ENCODE results near the gene FKBP11. TPM values are rescaled to one million over a fixed set of nuclear protein-coding genes. Genes with fewer than 3 reads are reported as not detected.

FKBP11 gene
- total and polyA plus RNA-seq, 2 experiments from 2014 or later, result 17.4 to 158 TPM

DNA sequence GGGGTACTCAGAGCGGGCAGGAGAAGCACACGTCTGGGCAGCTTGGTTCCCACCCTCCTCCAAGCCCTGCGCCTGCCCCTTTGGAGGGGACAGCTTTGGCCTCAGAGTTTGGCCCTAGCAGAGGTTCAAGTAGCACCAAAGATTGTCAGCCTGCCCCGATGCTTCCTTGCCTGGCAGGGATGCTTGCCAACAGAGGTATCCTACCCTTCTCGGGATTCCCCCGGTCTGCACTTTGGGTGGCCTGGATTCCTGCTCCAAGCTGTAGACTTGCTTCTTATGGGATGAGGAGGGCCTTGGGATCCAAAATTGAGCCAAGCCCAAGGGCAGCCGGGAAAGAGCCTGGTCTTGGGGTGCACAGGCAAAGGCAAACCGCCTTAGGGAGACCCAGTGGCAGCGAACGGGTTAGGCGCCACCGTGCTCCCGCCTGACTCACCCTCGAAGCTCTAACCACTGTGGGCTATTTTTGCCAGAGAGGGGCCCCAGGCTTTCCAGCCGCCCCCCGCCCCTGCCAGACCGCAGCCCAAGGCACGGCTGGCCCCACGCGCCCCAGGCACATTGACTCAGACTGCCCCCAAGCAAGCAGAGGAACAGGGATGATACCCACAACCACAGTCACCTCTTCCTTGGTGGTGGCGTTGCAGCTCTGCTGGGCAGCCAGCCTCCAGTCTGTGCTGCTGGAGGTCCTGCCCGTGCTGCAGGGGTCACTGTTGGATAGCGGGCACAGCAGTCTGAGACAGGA is 47.1 kb upstream of the FKBP11 start:
- Histone ChIP-seq H3F3A (ENCODE audit: insufficient read depth) (peaks cover 3% of the 10 kb centered on the region; the same call in 1 of the 2 replicates), H3K27ac (no peak overlapping the region), H3K4me3 (no peak overlapping the region; the same call in 1 of the 2 replicates), H3K9me2 (ENCODE audit: insufficient read depth) (no peaks in the 10 kb centered on the region), H3K27me3 (replicated peaks; ENCODE audit: insufficient read depth) (0 out of 2 replicates have a peak, but pooled peaks cover 6% of the 10 kb centered on the region), H3K9ac (0 out of 2 replicates have a peak overlapping the region, but pooled peaks have one; percentile 35), H2AFZ (no peak overlapping the region), H3K4me1 (ENCODE audit: insufficient read depth) (peaks cover 32% of the 10 kb centered on the region), H3K4me2 (ENCODE audit: unreplicated experiment) (no peak overlapping the region), H3K36me3 (ENCODE audit: low read depth) (no peaks in the 10 kb centered on the region), H3K79me2 (ENCODE audit: insufficient read depth) (no peaks in the 10 kb centered on the region), H3K9me3 (ENCODE audit: low read depth) (no peaks in the 10 kb centered on the region), H4K20me1 (ENCODE audit: insufficient read depth) (no peaks in the 10 kb centered on the region)
- DNase-seq, result peak; percentile 71
- 7 to 8% methylated on average over 23 of the region's 23 CpGs for WGBS, 2 experiments (ENCODE audit: low coverage in 1 of 2, low lambda C conversion rate in 2 of 2, missing lambda C conversion rate in 2 of 2)
- in situ Hi-C loops (cut with MboI), result no loop called here
- TF ChIP-seq EZH2phosphoT487 (IDR thresholded peaks at IDR 0.05; ENCODE audit: insufficient read depth, low read depth) (no peak), EZH2 (IDR thresholded peaks at IDR 0.05; ENCODE audit: insufficient read depth, poor library complexity, severe bottlenecking) (no peak)

DNA sequence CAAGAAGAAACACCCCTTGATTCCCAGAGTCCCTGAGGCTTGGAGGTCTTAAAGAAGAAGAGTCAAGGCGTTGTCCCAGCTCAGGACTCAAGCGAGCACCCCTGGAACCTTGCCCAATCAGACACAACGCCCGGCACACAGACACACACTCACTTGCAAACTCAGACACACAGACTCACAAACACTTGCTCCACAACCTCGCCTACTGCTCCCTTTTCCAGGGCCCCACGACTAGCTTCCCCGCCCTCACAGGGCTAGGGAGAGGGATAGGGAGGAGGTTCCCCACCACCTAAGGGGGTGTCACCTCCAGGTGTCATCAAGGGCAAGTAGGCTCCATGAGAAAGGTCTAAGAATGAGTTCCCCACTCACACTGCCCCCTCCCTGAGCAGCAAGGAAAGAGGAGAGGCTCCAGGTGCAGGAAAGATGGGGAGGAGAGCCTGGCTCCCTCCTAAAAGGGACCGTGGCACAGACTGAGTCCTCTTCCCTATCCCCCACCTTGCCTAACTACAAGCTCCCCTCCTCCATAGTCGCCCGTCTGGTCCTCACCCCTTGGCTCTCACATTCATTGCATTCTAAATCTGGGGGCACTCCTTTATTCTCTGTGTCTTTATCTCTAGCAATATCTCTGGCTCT is 45.5 kb upstream of the FKBP11 start:
- no peak for DNase-seq
- no peaks in the 10 kb centered on the region; the same call in 1 of the 2 replicates for H3F3A ChIP-seq (ENCODE audit: insufficient read depth)
- no peaks in the 10 kb centered on the region for H4K20me1 ChIP-seq (ENCODE audit: insufficient read depth)
- H3K9me2 ChIP-seq (ENCODE audit: insufficient read depth), result no peaks in the 10 kb centered on the region
- H3K4me2 ChIP-seq (ENCODE audit: unreplicated experiment), result peak overlapping the region; percentile 78
- peaks cover 6% of the 10 kb centered on the region; the same call in 1 of the 2 replicates for H3K27me3 ChIP-seq (replicated peaks; ENCODE audit: insufficient read depth)
- in situ Hi-C loops (cut with MboI), result no loop called here
- peak overlapping the region; percentile 89 for H2AFZ ChIP-seq
- H3K4me1 ChIP-seq (ENCODE audit: insufficient read depth), result peaks cover 31% of the 10 kb centered on the region
- TF ChIP-seq EZH2phosphoT487 (IDR thresholded peaks at IDR 0.05; ENCODE audit: insufficient read depth, low read depth) (no peak), EZH2 (IDR thresholded peaks at IDR 0.05; ENCODE audit: insufficient read depth, poor library complexity, severe bottlenecking) (peak; percentile 61)
- no peak overlapping the region for H3K27ac ChIP-seq
- peak overlapping the region; percentile 35; the same call in 1 of the 2 replicates for H3K9ac ChIP-seq
- no peaks in the 10 kb centered on the region for H3K9me3 ChIP-seq (ENCODE audit: low read depth)
- WGBS, 2 experiments (ENCODE audit: low coverage in 1 of 2, low lambda C conversion rate in 2 of 2, missing lambda C conversion rate in 2 of 2), result 31% methylated on average over 10 of the region's 10 CpGs
- H3K4me3 ChIP-seq, result peak overlapping the region; percentile 66
- no peaks in the 10 kb centered on the region for H3K79me2 ChIP-seq (ENCODE audit: insufficient read depth)
- no peaks in the 10 kb centered on the region for H3K36me3 ChIP-seq (ENCODE audit: low read depth)

DNA sequence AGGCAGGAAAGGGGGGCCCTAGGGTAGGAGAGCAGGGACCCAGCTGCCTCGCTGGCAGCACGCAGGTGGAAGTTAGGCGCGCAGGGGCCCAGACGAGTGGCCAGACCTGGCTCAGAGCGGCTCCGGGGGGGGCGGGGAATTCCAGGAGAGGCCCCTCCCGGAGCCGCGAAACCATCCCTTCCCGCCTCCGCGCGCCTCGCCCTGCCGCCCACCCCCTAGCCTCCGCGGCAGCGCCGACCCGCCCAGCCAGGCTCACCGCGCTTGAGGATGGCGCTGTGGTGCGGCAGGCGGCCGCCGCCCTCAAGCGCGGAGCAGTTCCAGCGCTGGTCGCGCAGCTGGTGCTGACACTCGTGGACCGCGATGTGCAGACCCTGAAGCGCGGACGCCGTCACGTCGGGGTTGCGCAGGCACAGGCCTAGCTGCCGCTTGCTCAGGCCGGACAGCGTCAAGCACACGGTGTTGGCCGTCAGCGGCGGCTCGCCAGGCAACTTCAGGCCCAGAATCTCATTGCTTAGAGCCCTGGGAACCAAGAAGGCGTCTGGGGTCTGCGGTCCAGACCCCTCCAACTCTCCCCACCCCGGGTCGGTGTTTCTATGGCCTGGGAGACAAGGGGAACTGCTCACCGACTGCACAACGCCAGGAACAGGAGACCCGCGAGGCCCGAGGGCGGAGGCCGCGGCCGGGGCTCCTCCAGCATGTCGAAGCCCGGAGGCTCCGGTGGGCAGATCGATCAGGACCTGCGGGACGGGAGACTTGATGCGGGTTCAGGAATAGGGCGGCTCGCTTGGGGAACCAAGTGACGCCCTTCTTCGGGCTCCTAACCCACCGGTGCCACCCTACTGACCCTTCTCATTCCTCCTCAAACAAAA is 44.8 kb upstream of the FKBP11 start:
- peaks cover 6% of the 10 kb centered on the region; the same call in 1 of the 2 replicates for H3K27me3 ChIP-seq (replicated peaks; ENCODE audit: insufficient read depth)

More for the DNA sequence above, 44.8 kb upstream of the FKBP11 start:
- Histone ChIP-seq H4K20me1 (ENCODE audit: insufficient read depth) (no peaks in the 10 kb centered on the region), H3K79me2 (ENCODE audit: insufficient read depth) (no peaks in the 10 kb centered on the region), H3K9me2 (ENCODE audit: insufficient read depth) (no peaks in the 10 kb centered on the region), H3K4me3 (peak overlapping the region; percentile 40), H3K36me3 (ENCODE audit: low read depth) (no peaks in the 10 kb centered on the region), H3K27ac (no peak overlapping the region), H3K9me3 (ENCODE audit: low read depth) (no peaks in the 10 kb centered on the region), H2AFZ (0 out of 2 replicates have a peak overlapping the region, but pooled peaks have one; percentile 42), H3K4me2 (ENCODE audit: unreplicated experiment) (peak overlapping the region; percentile 26), H3K4me1 (ENCODE audit: insufficient read depth) (peaks cover 31% of the 10 kb centered on the region), H3F3A (ENCODE audit: insufficient read depth) (no peaks in the 10 kb centered on the region; the same call in 1 of the 2 replicates), H3K9ac (no peak overlapping the region)
- peak; percentile 49 for DNase-seq
- WGBS, 2 experiments (ENCODE audit: low coverage in 1 of 2, low lambda C conversion rate in 2 of 2, missing lambda C conversion rate in 2 of 2), result 12 to 15% methylated on average over 52 to 72 of the region's 77 CpGs
- in situ Hi-C loops (cut with MboI), result no loop called here
- TF ChIP-seq EZH2 (IDR thresholded peaks at IDR 0.05; ENCODE audit: insufficient read depth, poor library complexity, severe bottlenecking) (peak; percentile 2), EZH2phosphoT487 (IDR thresholded peaks at IDR 0.05; ENCODE audit: insufficient read depth, low read depth) (no peak)
